ENCODE measurements around the gene TEX47. TPM values are rescaled to one million over a fixed set of nuclear protein-coding genes. Genes with fewer than 3 reads are reported as not detected.

TEX47 gene
- total RNA-seq, 1 donor from 2014 or later = not detected

Small RNA genes within 50 kb of the gene (small RNA-seq; reads per million reads assigned to genes)
- not detected for gene AC002127.1

Other genes starting within 250 kb of the TEX47 start
- gene ZNF804B, start 36.0 kb downstream of the TEX47 start, total RNA-seq = 4.2 TPM

Measured in occipital lobe (tissue), 2 donors.